OCI-LY3 (cell line): ENCODE results near the gene DCC.

Source experiments
- H2AFZ ChIP-seq: fragments of 200-600, 300-600 bp; shearing (Covaris generic); 2 replicates; pipeline ENCODE4 v1.6.0; 2014; ENCODE audit warnings: antibody characterized with exemption, low read depth, low read length
- H3K27ac ChIP-seq: fragments of 200-600, 300-600 bp; sonication (generic); 2 replicates; pipeline ENCODE4 v1.5.1; 2014; ENCODE audit warnings: mild to moderate bottlenecking, low read length, moderate library complexity, mixed read lengths
- H3K27me3 ChIP-seq: fragments of 200-600, 300-600 bp; sonication (generic); 2 replicates; pipeline ENCODE4 v1.6.1; 2014; ENCODE audit warnings: low read depth, low read length, mixed read lengths
- H3K36me3 ChIP-seq: fragments of 200-600, 300-600 bp; sonication (generic); replicated peaks from 2 replicates; pipeline ENCODE3; 2014; ENCODE audit warnings: low read depth, low read length, mixed read lengths
- H3K4me1 ChIP-seq: fragments of 300-600, 200-600 bp; sonication (generic); 2 replicates; pipeline ENCODE4 v1.6.1; 2014; ENCODE audit warnings: low read length, mixed read lengths
- H3K4me2 ChIP-seq: fragments of 200-600, 300-600 bp; sonication (generic); 2 replicates; pipeline ENCODE4 v1.6.1; 2014; ENCODE audit warnings: low read length, mixed read lengths
- H3K4me3 ChIP-seq: fragments of 300-600, 200-600 bp; sonication (generic); 2 replicates; pipeline ENCODE4 v1.5.1; 2014; ENCODE audit warnings: antibody characterized with exemption, mild to moderate bottlenecking, low read length, moderate library complexity
- H3K79me2 ChIP-seq: fragments of 300-600, 200-600 bp; shearing (Covaris generic); 2 replicates; pipeline ENCODE4 v1.6.1; 2014; ENCODE audit warnings: mild to moderate bottlenecking, low read length, mixed read lengths
- H3K9ac ChIP-seq: fragments of 300-600, 200-600 bp; shearing (Covaris generic); 2 replicates; pipeline ENCODE4 v1.6.0; 2014; ENCODE audit warnings: mild to moderate bottlenecking, low read length, moderate library complexity
- H3K9me3 ChIP-seq: fragments of 200-600, 300-600 bp; shearing (Covaris generic); 2 replicates; pipeline ENCODE4 v1.6.1; 2014; ENCODE audit warnings: low read length, mixed read lengths; ENCODE audit not compliant: insufficient read depth
- H4K20me1 ChIP-seq: fragments of 200-600, 300-600 bp; sonication (generic); 2 replicates; pipeline ENCODE4 v1.6.1; 2016; ENCODE audit warnings: low read length, mixed read lengths; ENCODE audit not compliant: insufficient read depth
- EZH2phosphoT487 ChIP-seq: fragments of 200-600 bp; shearing (Covaris generic); IDR thresholded peaks from 2 replicates; pipeline ENCODE4 v1.6.1; 2018; ENCODE audit warnings: antibody characterized with exemption, mixed run types, low read depth
- TF ChIP-seq, protein P1 (sequence below): fragments of 200-600, 300-600 bp; sonication (generic); IDR thresholded peaks from 2 replicates; pipeline ENCODE4 v1.5.1; 2014; ENCODE audit warnings: antibody characterized with exemption, low read length, low read depth

DCC gene

GRCh38 chr18:52722904-52723303 is 382.9 kb downstream of the DCC start:
- Histone ChIP-seq H2AFZ (no peak overlapping the region), H3K4me1 (peaks cover 20% of the 10 kb centered on the region), H3K36me3 (peaks cover 6% of the 10 kb centered on the region), H3K9me3 (no peaks in the 10 kb centered on the region), H3K79me2 (no peaks in the 10 kb centered on the region), H3K9ac (no peak overlapping the region), H4K20me1 (no peaks in the 10 kb centered on the region), H3K4me2 (no peak overlapping the region), H3K27ac (no peak overlapping the region), H3K27me3 (no peaks in the 10 kb centered on the region), H3K4me3 (no peak overlapping the region)
- TF ChIP-seq, protein P1, sequence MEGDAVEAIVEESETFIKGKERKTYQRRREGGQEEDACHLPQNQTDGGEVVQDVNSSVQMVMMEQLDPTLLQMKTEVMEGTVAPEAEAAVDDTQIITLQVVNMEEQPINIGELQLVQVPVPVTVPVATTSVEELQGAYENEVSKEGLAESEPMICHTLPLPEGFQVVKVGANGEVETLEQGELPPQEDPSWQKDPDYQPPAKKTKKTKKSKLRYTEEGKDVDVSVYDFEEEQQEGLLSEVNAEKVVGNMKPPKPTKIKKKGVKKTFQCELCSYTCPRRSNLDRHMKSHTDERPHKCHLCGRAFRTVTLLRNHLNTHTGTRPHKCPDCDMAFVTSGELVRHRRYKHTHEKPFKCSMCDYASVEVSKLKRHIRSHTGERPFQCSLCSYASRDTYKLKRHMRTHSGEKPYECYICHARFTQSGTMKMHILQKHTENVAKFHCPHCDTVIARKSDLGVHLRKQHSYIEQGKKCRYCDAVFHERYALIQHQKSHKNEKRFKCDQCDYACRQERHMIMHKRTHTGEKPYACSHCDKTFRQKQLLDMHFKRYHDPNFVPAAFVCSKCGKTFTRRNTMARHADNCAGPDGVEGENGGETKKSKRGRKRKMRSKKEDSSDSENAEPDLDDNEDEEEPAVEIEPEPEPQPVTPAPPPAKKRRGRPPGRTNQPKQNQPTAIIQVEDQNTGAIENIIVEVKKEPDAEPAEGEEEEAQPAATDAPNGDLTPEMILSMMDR = no peak
- TF ChIP-seq EZH2phosphoT487 = no peak

- Histone ChIP-seq H3K36me3 (peaks cover 6% of the 10 kb centered on the region), H3K4me3 (no peak overlapping the region), H2AFZ (no peak overlapping the region), H3K9me3 (no peaks in the 10 kb centered on the region), H3K27ac (no peak overlapping the region), H4K20me1 (no peaks in the 10 kb centered on the region), H3K79me2 (no peaks in the 10 kb centered on the region), H3K4me2 (no peak overlapping the region), H3K9ac (no peak overlapping the region), H3K4me1 (peaks cover 16% of the 10 kb centered on the region), H3K27me3 (no peaks in the 10 kb centered on the region)
- TF ChIP-seq EZH2phosphoT487 = no peak
Measured at GRCh38 chr18:52723550-52723970, 383.6 kb downstream of the DCC start.

GRCh38 chr18:52730972-52731619 is 391.1 kb downstream of the DCC start:
- Histone ChIP-seq H3K27me3 (no peaks in the 10 kb centered on the region), H3K4me2 (no peak overlapping the region), H3K79me2 (no peaks in the 10 kb centered on the region), H3K9me3 (no peaks in the 10 kb centered on the region), H3K4me1 (peaks cover 12% of the 10 kb centered on the region), H3K9ac (no peak overlapping the region), H3K27ac (no peak overlapping the region), H3K4me3 (no peak overlapping the region), H2AFZ (no peak overlapping the region), H4K20me1 (no peaks in the 10 kb centered on the region), H3K36me3 (no peaks in the 10 kb centered on the region)
- TF ChIP-seq, protein P1 = no peak
- TF ChIP-seq EZH2phosphoT487 = no peak

DNA sequence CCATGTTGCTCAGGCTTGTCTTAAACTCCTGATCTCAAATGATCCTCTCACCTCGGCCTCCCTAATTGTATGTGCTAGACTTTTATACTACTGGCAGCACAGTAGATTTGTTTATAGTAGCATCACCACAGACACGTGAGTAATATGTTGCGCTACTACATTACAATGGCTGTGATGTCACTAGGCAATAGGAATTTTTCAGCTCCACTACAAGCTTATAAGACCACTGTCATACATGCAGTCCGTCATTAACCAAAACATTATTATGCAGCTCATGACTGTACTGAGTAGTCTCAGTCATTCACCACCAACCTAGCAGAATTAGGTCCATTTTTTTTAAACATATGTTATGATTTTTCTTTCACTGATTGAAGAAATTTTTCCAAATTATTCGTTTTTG is 398.9 kb downstream of the DCC start:
- Histone ChIP-seq H3K79me2 (no peaks in the 10 kb centered on the region), H3K4me1 (no peaks in the 10 kb centered on the region), H4K20me1 (no peaks in the 10 kb centered on the region), H3K9ac (no peak overlapping the region), H3K27me3 (no peaks in the 10 kb centered on the region), H3K4me3 (no peak overlapping the region), H3K4me2 (no peak overlapping the region), H3K9me3 (no peaks in the 10 kb centered on the region), H3K36me3 (no peaks in the 10 kb centered on the region), H3K27ac (no peak overlapping the region), H2AFZ (no peak overlapping the region)
- TF ChIP-seq EZH2phosphoT487 = no peak
- TF ChIP-seq, protein P1 = no peak
